Endodermal cell (in vitro differentiated cells): Measurements from ENCODE around the gene CALHM3. TPM values are rescaled to one million over a fixed set of nuclear protein-coding genes. Genes with fewer than 3 reads are reported as not detected.

ENCODE experiments used
- DNase-seq: peaks from one replicate; pipeline ENCODE4 v3.0.0-alpha.2; 2017
- H3K27ac ChIP-seq: 2 replicates; pipeline ENCODE4 v1.5.1; 2013; ENCODE audit warnings: mild to moderate bottlenecking, low read depth, low read length, moderate library complexity
- H3K27me3 ChIP-seq: 2 replicates; pipeline ENCODE4 v1.6.1; 2013; ENCODE audit warnings: mild to moderate bottlenecking, low read length, moderate library complexity; ENCODE audit not compliant: insufficient read depth, control insufficient read depth, poor library complexity, severe bottlenecking
- H3K36me3 ChIP-seq: 2 replicates; pipeline ENCODE4 v1.7.0; 2013; ENCODE audit warnings: mild to moderate bottlenecking, low read length, moderate library complexity; ENCODE audit not compliant: control insufficient read depth, insufficient read depth
- H3K4me1 ChIP-seq: one replicate; pipeline ENCODE4 v1.7.0; 2013; ENCODE audit warnings: low read length; ENCODE audit not compliant: control insufficient read depth, insufficient read depth
- H3K4me3 ChIP-seq: 2 replicates; pipeline ENCODE4 v1.5.1; 2013; ENCODE audit warnings: mild to moderate bottlenecking, low read length, moderate library complexity
- H3K9ac ChIP-seq: 2 replicates; pipeline ENCODE4 v1.6.1; 2013; ENCODE audit warnings: mild to moderate bottlenecking, low read length, moderate library complexity; ENCODE audit not compliant: poor library complexity, severe bottlenecking; ENCODE audit errors: extremely low read depth
- H3K9me3 ChIP-seq: 2 replicates; pipeline ENCODE4 v1.6.1; 2013; ENCODE audit warnings: mild to moderate bottlenecking, low read length, moderate library complexity; ENCODE audit not compliant: control insufficient read depth
- H3K27ac Mint-ChIP-seq: 2 replicates; pipeline ENCODE4 v1.8.0; 2020; ENCODE audit warnings: mixed read lengths
- H3K27me3 Mint-ChIP-seq: 2 replicates; pipeline ENCODE4 v1.8.0; 2021; ENCODE audit warnings: mild to moderate bottlenecking, mixed read lengths; ENCODE audit not compliant: insufficient read depth
- H3K36me3 Mint-ChIP-seq: 2 replicates; pipeline ENCODE4 v1.8.0; 2020; ENCODE audit warnings: low read depth, mixed read lengths
- H3K4me1 Mint-ChIP-seq: 2 replicates; pipeline ENCODE4 v1.8.0; 2020; ENCODE audit warnings: mixed read lengths
- H3K4me3 Mint-ChIP-seq: 2 replicates; pipeline ENCODE4 v1.8.0; 2020; ENCODE audit warnings: mild to moderate bottlenecking, moderate library complexity, mixed read lengths
- H3K9me3 Mint-ChIP-seq: 2 replicates; pipeline ENCODE4 v1.8.0; 2020; ENCODE audit warnings: mild to moderate bottlenecking, mixed read lengths
- CTCF ChIP-seq: fragments of 200-600 bp; sonication (generic); conservative IDR thresholded peaks from 2 replicates; pipeline ENCODE4 v1.5.0; 2021; ENCODE audit warnings: antibody characterized with exemption, mild to moderate bottlenecking
- WGBS, 2 experiments: methylation state at CpG; one replicate each; pipeline versions ENCODE4 v1.1.5 to v1.1.7; 2013; ENCODE audit warnings: missing lambda C conversion rate in 2 of 2, mixed read lengths in 1 of 2; ENCODE audit not compliant: insufficient coverage in 1 of 2, insufficient read length in 1 of 2; 5-methylcytosine and 5-hydroxymethylcytosine counted together
- total RNA-seq, 2 donors: library from RNA; stranded (reverse); fragmentation: NEBNext Ultra II Directional in 1 of 2; extraction: Animal tissue kit (Norgen Biotek cat#: 25700) in 1 of 2; gene quantifications; 2 replicates in 1 of 2; 3 replicates in 1 of 2; pipeline ENCODE4 v1.2.1, GENCODE V29; 2021

CALHM3 gene
- total RNA-seq, 2 donors from 2014 or later, result not detected

GRCh38 chr10:103456074-103456660, 22.9 kb downstream of the CALHM3 start:
- Histone ChIP-seq H3K4me3 (no peak overlapping the region), H3K9me3 (no peaks in the 10 kb centered on the region), H3K27me3 (no peaks in the 10 kb centered on the region), H3K4me1 (no peaks in the 10 kb centered on the region), H3K36me3 (no peaks in the 10 kb centered on the region), H3K27ac (no peak overlapping the region), H3K9ac (no peak overlapping the region)
- Mint-ChIP-seq H3K27me3 (no peaks in the 10 kb centered on the region), H3K4me3 (no peak overlapping the region), H3K9me3 (no peaks in the 10 kb centered on the region), H3K4me1 (no peaks in the 10 kb centered on the region), H3K36me3 (no peaks in the 10 kb centered on the region), H3K27ac (no peak overlapping the region)
- 93 to 100% methylated on average over 1 to 9 of the region's 9 CpGs for WGBS, 2 experiments
- TF ChIP-seq CTCF, result no peak
- DNase-seq, result no peak

- no peaks in the 10 kb centered on the region for H3K27me3 Mint-ChIP-seq
- Histone ChIP-seq H3K9ac (no peak overlapping the region), H3K27me3 (no peaks in the 10 kb centered on the region), H3K9me3 (no peaks in the 10 kb centered on the region), H3K4me1 (no peaks in the 10 kb centered on the region), H3K27ac (no peak overlapping the region), H3K36me3 (no peaks in the 10 kb centered on the region), H3K4me3 (no peak overlapping the region)
- H3K36me3 Mint-ChIP-seq, result no peaks in the 10 kb centered on the region
- H3K4me1 Mint-ChIP-seq, result no peaks in the 10 kb centered on the region
- no peaks in the 10 kb centered on the region for H3K9me3 Mint-ChIP-seq
- H3K4me3 Mint-ChIP-seq, result no peak overlapping the region
- DNase-seq, result no peak
- no peak overlapping the region for H3K27ac Mint-ChIP-seq
- WGBS, 2 experiments, result 91 to 95% methylated on average over 22 to 25 of the region's 25 CpGs
- no peak for TF ChIP-seq CTCF
These were observed 23.8 kb downstream of the CALHM3 start for GRCh38 chr10:103455235-103455634.

- Mint-ChIP-seq H3K9me3 (no peaks in the 10 kb centered on the region), H3K36me3 (peaks cover 1% of the 10 kb centered on the region), H3K4me1 (no peaks in the 10 kb centered on the region), H3K27me3 (no peaks in the 10 kb centered on the region), H3K4me3 (no peak overlapping the region), H3K27ac (no peak overlapping the region)
- no peak overlapping the region for H3K4me3 ChIP-seq
- 80 to 88% methylated on average over 1 to 4 of the region's 4 CpGs for WGBS, 2 experiments
- no peaks in the 10 kb centered on the region for H3K36me3 ChIP-seq
- H3K4me1 ChIP-seq, result no peaks in the 10 kb centered on the region
- H3K27ac ChIP-seq, result no peak overlapping the region
- no peak for TF ChIP-seq CTCF
- H3K9me3 ChIP-seq, result no peaks in the 10 kb centered on the region
- no peak overlapping the region for H3K9ac ChIP-seq
- DNase-seq, result no peak
- H3K27me3 ChIP-seq, result no peaks in the 10 kb centered on the region
These were observed 25.0 kb downstream of the CALHM3 start for GRCh38 chr10:103454026-103454425.
